A549 (cell line): ENCODE results near the gene SPG11.

Experiments
- CBX2 ChIP-seq: fragments of 200-600 bp; sonication (generic); IDR thresholded peaks from 2 replicates; pipeline ENCODE4 v1.6.1; 2016; ENCODE audit warnings: low read depth, mild to moderate bottlenecking, borderline replicate concordance
- CTCF ChIP-seq: fragments of >200 bp; sonication (Bioruptor Twin); formaldehyde crosslinking; IDR thresholded peaks from 3 replicates; pipeline ENCODE4 v1.5.1; 2016
- EHF ChIP-seq: fragments of 250-450 bp; sonication (Bioruptor Pico); IDR thresholded peaks from 2 replicates; pipeline ENCODE4 v1.5.0; 2020; ENCODE audit warnings: mild to moderate bottlenecking
- HES2 ChIP-seq: fragments of >200 bp; sonication (Bioruptor Twin); formaldehyde crosslinking; IDR thresholded peaks from 2 replicates; pipeline ENCODE4 v1.6.1; 2016
- JUNB ChIP-seq: fragments of >200 bp; sonication (Bioruptor Twin); formaldehyde crosslinking; IDR thresholded peaks from 2 replicates; pipeline ENCODE4 v1.6.1; 2016
- KDM5A ChIP-seq: fragments of 200-600 bp; sonication (generic); IDR thresholded peaks from 2 replicates; pipeline ENCODE4 v1.6.1; 2016; ENCODE audit warnings: antibody characterized with exemption, mild to moderate bottlenecking
- MAFK ChIP-seq: fragments of 450-650 bp; IDR thresholded peaks from 2 replicates; pipeline ENCODE4 v1.6.1; 2014; ENCODE audit not compliant: partially characterized antibody
- POLR2A ChIP-seq: IDR thresholded peaks from 2 replicates; pipeline ENCODE4 v1.6.1; 2012; ENCODE audit warnings: mild to moderate bottlenecking, low read length
- POLR2AphosphoS2 ChIP-seq: conservative IDR thresholded peaks from 2 replicates; pipeline ENCODE4 v1.6.1; 2012; ENCODE audit warnings: low read length, improper control_type of control experiment, inconsistent platforms
- RFX5 ChIP-seq: fragments of 450-650 bp; IDR thresholded peaks from 2 replicates; pipeline ENCODE4 v1.7.1; 2014; ENCODE audit warnings: antibody characterized with exemption, mild to moderate bottlenecking, moderate library complexity
- SMC3 ChIP-seq: fragments of >200 bp; sonication (Bioruptor Twin); formaldehyde crosslinking; IDR thresholded peaks from 3 replicates; pipeline ENCODE4 v1.6.1; 2018; ENCODE audit warnings: inconsistent platforms
- SREBF2 ChIP-seq: fragments of 450-650 bp; IDR thresholded peaks from 2 replicates; pipeline ENCODE4 v1.6.1; 2014; ENCODE audit warnings: mild to moderate bottlenecking, moderate library complexity
- TF ChIP-seq, protein P1 (sequence below): fragments of 250-450 bp; sonication (Bioruptor Pico); IDR thresholded peaks from 2 replicates; pipeline ENCODE4 v1.5.0; 2020; ENCODE audit warnings: low read depth, mild to moderate bottlenecking, moderate library complexity
- TF ChIP-seq, protein P2 (sequence below): fragments of 450-650 bp; IDR thresholded peaks from 2 replicates; pipeline ENCODE4 v1.6.1; 2014; ENCODE audit warnings: antibody characterized with exemption

DNA sequence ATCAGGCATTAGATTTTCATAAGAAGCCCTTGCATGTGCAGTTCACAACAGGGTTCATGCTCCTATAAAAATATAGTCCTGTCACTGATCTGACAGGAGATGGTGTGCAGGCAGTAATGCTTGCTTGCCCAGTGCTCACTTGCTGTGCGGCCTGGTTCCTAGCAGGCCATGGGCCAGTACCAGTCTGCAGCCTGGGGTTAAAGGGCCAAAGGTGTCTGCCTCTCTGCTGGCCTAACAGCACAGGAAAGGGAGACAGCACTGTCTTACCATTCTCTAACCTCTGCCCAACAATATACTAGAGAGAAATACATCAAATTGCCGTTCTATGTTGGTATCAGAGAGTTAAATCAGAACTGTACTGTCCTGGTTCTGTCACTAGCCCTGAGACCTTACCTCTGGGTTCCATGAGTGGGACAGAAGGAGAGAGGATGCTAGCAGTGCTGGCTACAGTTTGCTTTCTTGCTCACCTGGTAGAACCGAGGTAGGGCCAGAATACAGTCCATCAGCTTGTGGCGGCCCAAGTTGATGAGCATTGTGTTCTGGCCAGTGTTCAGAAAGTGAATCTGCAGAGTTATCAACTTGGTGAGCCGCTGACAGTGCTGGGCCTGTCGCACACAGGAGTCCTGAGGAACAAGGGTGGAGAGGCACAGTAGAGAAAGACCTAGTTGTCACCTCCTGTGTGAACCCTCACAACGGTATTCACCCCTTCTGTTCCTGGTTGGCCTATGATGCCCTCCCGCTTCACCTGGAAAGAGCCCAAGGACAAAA, 97.9 kb downstream of the SPG11 start:
- TF ChIP-seq SMC3 (no peak), EHF (CRISPR knock-in tag) (no peak), POLR2A (no peak), CTCF (no peak), KDM5A (no peak), SREBF2 (no peak), RFX5 (no peak), CBX2 (no peak), POLR2AphosphoS2 (no peak), HES2 (no peak), JUNB (no peak), MAFK (no peak)
- TF ChIP-seq, protein P1, sequence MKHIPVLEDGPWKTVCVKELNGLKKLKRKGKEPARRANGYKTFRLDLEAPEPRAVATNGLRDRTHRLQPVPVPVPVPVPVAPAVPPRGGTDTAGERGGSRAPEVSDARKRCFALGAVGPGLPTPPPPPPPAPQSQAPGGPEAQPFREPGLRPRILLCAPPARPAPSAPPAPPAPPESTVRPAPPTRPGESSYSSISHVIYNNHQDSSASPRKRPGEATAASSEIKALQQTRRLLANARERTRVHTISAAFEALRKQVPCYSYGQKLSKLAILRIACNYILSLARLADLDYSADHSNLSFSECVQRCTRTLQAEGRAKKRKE (CRISPR knock-in tag), result no peak
- TF ChIP-seq, protein P2, sequence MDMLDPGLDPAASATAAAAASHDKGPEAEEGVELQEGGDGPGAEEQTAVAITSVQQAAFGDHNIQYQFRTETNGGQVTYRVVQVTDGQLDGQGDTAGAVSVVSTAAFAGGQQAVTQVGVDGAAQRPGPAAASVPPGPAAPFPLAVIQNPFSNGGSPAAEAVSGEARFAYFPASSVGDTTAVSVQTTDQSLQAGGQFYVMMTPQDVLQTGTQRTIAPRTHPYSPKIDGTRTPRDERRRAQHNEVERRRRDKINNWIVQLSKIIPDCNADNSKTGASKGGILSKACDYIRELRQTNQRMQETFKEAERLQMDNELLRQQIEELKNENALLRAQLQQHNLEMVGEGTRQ, result no peak
